Inflammatory macrophage (primary cell): ENCODE data around the gene CDC42EP4.
A peak's percentile ranks its signal among the peaks of the same experiment; 100 is the strongest.

Source experiments
- DNase-seq, 2 donors: peaks; one replicate each; pipeline ENCODE4 v3.0.0-alpha.2; 2020 to 2022
- total RNA-seq, 18 experiments: gene quantifications; one replicate each; lab custom pipeline; 2026; ENCODE audit warnings: mixed read lengths in 6 of 18, inconsistent platforms in 2 of 18; lab: John Stamatoyannopoulos, UW

CDC42EP4 gene
- total RNA-seq: 4.4 to 15.4 (median 8.9) reads per million in 18 experiments

- peak; percentile 94 to 96 for DNase-seq
Measured at GRCh38 chr17:73311781-73312641, at the start of gene CDC42EP4. TSS of gene CDC42EP4 (minus strand) at chr17:73312001. CDS start at chr17:73286500, 25,501 bp downstream.

- no peak for DNase-seq
Measured at GRCh38 chr17:73360961-73361761, 49.4 kb upstream of the CDC42EP4 start.

GRCh38 chr17:73359987-73360410 is 48.2 kb upstream of the CDC42EP4 start:
- no peak for DNase-seq

- DNase-seq: no peak
Measured at GRCh38 chr17:73359352-73359751, 47.6 kb upstream of the CDC42EP4 start.

- no peak for DNase-seq
Measured at GRCh38 chr17:73358668-73359067, 46.9 kb upstream of the CDC42EP4 start.

GRCh38 chr17:73357981-73358380 is 46.2 kb upstream of the CDC42EP4 start:
- DNase-seq: no peak

- DNase-seq: no peak
Measured at GRCh38 chr17:73357318-73357717, 45.5 kb upstream of the CDC42EP4 start.

- DNase-seq: no peak
Measured at GRCh38 chr17:73356561-73357170, 44.9 kb upstream of the CDC42EP4 start.

- no peak for DNase-seq
Measured at GRCh38 chr17:73354423-73355284, 42.9 kb upstream of the CDC42EP4 start.

GRCh38 chr17:73352261-73352660 is 40.5 kb upstream of the CDC42EP4 start:
- no peak for DNase-seq

- DNase-seq: no peak
Measured at GRCh38 chr17:73351764-73352163, 40.0 kb upstream of the CDC42EP4 start.

- no peak for DNase-seq
Measured at GRCh38 chr17:73350864-73351263, 39.1 kb upstream of the CDC42EP4 start.

GRCh38 chr17:73349647-73350046 is 37.8 kb upstream of the CDC42EP4 start:
- DNase-seq: no peak

- no peak for DNase-seq
Measured at GRCh38 chr17:73349138-73349537, 37.3 kb upstream of the CDC42EP4 start.

GRCh38 chr17:73348829-73349095 is 37.0 kb upstream of the CDC42EP4 start:
- no peak for DNase-seq

GRCh38 chr17:73348018-73348828 is 36.4 kb upstream of the CDC42EP4 start:
- DNase-seq: no peak

- peak; percentile 16 to 54 for DNase-seq
Measured at GRCh38 chr17:73347351-73347750, 35.5 kb upstream of the CDC42EP4 start.

GRCh38 chr17:73346501-73347162 is 34.8 kb upstream of the CDC42EP4 start:
- DNase-seq: no peak

- DNase-seq: no peak
Measured at GRCh38 chr17:73343739-73344454, 32.1 kb upstream of the CDC42EP4 start.

- no peak for DNase-seq
Measured at GRCh38 chr17:73343168-73343634, 31.4 kb upstream of the CDC42EP4 start.
